GM12892 (cell line): ENCODE measurements around the gene TRIP12.
"Not testable (repeated sequence)": the region's sequence is repeated elsewhere in the genome, so short reads cannot be mapped to it uniquely, and the experiment has no call there.

Source experiments
- POLR2A ChIP-seq: IDR thresholded peaks from 2 replicates; pipeline ENCODE4 v1.6.1; 2011; ENCODE audit warnings: low read depth, low read length, control low read depth
- POLR2AphosphoS5 ChIP-seq: IDR thresholded peaks from 2 replicates; pipeline ENCODE4 v1.6.1; 2011; ENCODE audit warnings: low read depth, low read length, control low read depth
- TAF1 ChIP-seq: IDR thresholded peaks from 2 replicates; pipeline ENCODE4 v1.6.1; 2011; ENCODE audit warnings: low read depth, mild to moderate bottlenecking, control low read depth, low read length, borderline replicate concordance

- TF ChIP-seq POLR2A, POLR2AphosphoS5, TAF1: not testable (repeated sequence)
Measured at GRCh38 chr2:229786289-229786688, 135.5 kb downstream of the TRIP12 start.
